ENCODE measurements around the gene ZNF620.
"Not testable (repeated sequence)": the region's sequence is repeated elsewhere in the genome, so short reads cannot be mapped to it uniquely, and the experiment has no call there.

ZNF620 gene

GRCh38 chr3:40505599-40506462 is at the start of gene ZNF620:
Gene ZNF620, plus strand, starts transcription at chr3:40506039. Its CDS starts 314 bp downstream, at chr3:40506353.
- peak; percentile 49 for DNase-seq (ENCODE audit: low spot score)

GRCh38 chr3:40456279-40456939 is 49.4 kb upstream of the ZNF620 start:
- DNase-seq (ENCODE audit: low spot score): no peak

- peak; percentile 94 for DNase-seq (ENCODE audit: low spot score)
Measured at GRCh38 chr3:40456940-40457823, 48.7 kb upstream of the ZNF620 start, which contains the start of gene RPL14. Gene RPL14, plus strand, starts transcription at chr3:40457339. Its CDS starts 133 bp downstream, at chr3:40457472.

DNA sequence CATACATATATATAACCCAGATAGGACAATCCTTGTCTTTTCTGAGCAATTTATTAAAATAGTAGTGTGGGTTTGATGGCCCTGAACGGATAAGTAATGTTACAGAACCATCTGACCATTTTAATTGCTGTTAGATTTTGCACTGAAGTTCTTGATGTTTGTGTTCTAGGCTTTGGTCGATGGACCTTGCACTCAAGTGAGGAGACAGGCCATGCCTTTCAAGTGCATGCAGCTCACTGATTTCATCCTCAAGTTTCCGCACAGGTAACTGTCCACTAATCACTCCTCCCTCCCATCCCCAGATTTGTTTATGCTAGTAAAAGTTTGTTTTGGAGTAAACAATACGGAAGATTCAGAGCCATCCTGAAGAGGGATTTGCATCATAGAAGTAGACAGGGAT is 47.4 kb upstream of the ZNF620 start:
- DNase-seq (ENCODE audit: low spot score): no peak

- not testable (repeated sequence) for DNase-seq (ENCODE audit: low spot score)
Measured at GRCh38 chr3:40460481-40460880, 45.4 kb upstream of the ZNF620 start.

- DNase-seq (ENCODE audit: low spot score): no peak
Measured at GRCh38 chr3:40461161-40461560, 44.7 kb upstream of the ZNF620 start.

DNA sequence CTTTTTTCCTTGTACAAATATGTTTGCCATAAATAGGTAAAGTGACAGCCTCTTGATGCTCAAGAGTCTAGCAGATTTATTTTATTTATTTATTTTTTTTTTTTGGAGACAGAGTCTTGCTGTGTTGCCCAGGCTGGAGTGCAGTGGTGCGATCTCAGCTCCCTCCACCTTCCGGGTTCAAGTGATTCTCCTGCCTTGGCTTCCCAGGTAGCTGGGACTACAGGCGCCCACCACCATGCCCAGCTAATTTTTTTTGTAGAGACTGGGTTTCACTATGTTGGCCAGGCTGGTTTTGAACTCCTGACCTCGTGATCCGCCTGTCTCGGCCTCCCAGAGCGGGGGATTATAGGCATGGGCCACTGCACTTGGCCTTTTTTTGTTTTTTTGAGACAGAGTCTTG is 43.0 kb upstream of the ZNF620 start:
- DNase-seq (ENCODE audit: low spot score): not testable (repeated sequence)

GRCh38 chr3:40463579-40463978 is 42.3 kb upstream of the ZNF620 start:
- DNase-seq (ENCODE audit: low spot score): no peak

DNA sequence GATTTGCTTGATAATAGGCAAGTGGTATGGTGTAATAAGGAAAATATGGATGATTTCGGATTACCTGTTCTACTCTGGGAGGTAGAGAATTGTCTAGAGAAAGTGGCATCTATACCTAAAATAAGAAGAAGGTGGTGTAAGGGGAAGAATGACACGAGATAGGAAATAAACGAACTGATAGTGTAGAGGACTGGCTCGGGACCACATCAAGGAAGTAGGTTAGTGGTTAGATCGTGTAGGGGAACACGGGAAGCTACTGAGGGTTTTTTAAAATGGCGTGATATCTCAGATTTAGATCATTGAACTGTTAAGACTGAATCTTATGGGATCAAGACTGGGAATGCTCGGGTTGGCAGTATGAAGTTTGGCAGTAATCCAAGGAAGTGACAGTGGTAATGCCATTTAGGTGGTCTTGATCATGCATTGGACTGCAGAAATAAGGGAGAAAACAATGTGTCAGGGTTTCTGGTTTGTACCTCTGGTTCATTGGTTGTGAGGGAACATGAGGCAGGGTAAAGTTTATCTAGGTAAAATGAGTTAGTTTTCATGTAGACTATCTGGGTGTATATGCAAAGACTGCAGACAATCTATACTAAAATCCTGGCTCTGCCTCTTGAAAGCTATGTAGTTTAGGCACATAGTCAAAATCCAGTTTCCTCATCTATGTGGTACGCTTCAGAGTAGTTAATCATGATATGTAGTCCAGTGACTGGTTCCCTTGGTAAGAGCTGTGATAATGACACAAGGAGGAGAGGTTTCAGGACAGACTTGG is 41.3 kb upstream of the ZNF620 start:
- DNase-seq (ENCODE audit: low spot score): peak; percentile 43

GRCh38 chr3:40465111-40465407 is 40.8 kb upstream of the ZNF620 start:
- no peak for DNase-seq (ENCODE audit: low spot score)

DNA sequence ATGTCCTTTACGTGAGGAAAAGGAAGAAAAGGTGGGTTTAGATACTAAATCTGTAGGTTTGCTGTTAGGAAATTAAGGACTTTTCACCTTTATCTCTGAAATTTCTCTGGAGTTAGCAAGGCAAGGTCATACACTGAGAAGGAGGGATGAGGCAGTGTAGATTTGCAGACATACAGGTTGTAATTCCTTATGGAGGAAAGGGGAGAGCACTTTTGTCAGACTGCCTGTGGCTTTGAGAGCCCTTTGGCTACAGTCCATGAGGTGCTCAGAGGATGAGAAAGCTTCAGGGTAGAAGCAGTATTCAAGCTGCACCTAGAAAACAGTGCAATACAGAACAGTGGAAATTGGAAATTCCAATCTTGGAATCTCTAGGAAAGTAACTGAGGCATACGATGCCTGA is 40.4 kb upstream of the ZNF620 start:
- DNase-seq (ENCODE audit: low spot score): no peak

DNA sequence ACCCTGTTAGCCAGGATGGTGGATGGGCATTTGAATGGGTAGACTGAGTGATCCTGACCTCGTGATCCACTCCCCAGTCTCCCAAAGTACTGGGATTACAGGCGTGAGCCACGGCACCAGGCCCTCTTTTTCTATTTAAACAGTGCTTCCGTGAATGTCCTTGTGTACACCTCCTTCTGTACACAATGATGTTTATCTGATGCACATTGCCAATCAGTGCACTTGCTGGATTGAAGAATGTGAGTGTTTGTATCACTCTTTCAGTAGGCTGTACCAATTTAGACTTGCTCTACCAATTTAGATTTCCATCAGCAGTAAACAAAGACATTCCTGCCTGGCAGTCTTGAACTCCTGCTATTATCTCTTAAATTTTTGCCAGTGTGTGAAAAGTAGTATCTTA is 37.8 kb upstream of the ZNF620 start:
- DNase-seq (ENCODE audit: low spot score): no peak

DNA sequence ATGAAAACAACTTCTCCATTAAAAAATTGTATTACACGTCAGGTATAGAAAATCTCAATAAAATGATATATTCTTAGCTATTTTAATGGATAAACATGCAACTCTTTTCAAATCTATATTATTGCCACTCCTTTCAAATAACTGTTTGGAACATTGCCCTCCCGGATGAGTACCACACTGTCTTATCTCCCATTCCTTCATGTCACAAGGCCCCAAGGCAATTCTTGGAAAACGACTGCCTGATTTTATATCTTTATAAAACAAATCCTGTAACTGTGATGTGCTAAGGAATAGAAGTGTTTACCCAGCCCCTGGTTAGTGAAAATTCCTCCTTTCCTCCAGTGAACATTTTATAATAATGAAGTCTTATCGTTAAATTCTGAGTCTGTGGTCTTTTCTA is 35.1 kb upstream of the ZNF620 start:
- DNase-seq (ENCODE audit: low spot score): no peak

DNA sequence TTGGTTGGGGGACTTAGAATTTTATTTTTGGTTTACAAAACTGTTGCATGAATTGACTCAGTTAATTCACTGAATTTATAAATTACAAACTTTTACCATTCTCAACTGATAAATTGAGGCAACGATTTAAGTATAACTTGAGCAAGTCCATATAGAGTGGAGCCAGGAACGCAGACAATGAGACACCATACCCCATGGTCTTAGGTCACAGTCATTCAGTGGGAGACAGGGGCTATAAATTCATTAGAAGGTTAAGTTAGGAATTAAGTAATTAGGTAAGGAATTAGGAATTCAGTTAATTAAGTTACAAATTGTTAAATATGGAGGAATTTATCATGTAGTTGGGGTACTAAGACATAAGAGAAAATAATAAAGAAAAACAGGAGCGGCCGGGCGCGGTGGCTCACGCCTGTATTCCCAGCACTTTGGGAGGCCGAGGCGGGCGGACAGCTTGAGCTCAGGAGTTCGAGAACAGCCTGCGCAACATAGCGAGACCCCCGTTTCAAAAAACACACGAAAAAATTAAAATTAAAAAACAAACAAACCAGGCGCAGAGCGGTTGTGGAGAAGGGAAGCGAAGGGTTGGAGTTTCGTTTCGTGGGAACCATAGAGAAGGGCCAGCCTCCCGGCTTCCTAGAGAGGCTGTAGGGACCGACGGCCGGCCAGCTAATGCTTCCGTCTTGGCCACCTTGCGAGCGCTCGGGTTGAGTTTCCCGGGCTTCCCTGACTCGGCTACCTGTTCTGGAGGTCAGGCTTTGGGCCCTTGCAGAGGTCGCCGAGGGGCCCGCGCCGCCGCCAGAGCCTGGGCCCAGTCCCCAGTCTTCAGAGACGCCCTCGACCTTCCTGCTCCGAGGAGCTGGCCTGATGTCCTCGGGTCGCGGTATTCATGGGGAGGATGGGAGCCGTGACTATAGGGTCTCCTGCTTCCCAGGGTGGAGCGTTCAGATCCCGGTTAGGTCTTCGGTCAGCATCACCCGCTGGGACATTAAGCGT is 29.1 kb upstream of the ZNF620 start, which contains the start of gene ZNF619:
Gene ZNF619, plus strand, starts transcription at position 645 of the 993 bp plus-strand sequence. CDS start 858 bp downstream, outside the sequence.
- DNase-seq (ENCODE audit: low spot score): peak; percentile 59

DNA sequence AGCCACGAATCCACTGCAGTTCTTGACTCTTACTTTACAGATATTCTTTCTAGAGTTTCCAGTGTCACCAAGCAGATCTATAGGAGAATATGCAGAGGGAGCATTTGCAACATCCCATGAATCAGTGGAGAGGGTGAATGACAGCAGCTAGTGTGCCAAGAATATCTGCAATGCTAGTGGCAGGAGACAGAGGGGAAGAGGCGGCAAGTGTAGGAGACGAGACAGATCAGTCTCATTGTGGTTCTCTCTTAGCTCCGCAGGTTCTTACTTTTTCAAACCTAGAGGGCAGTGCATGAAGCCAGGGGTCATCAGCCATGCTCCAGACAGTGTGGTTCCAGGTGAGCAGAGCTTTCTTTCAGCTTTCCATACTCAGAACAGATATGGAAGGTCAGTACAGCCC is 28.2 kb upstream of the ZNF620 start:
- DNase-seq (ENCODE audit: low spot score): no peak

DNA sequence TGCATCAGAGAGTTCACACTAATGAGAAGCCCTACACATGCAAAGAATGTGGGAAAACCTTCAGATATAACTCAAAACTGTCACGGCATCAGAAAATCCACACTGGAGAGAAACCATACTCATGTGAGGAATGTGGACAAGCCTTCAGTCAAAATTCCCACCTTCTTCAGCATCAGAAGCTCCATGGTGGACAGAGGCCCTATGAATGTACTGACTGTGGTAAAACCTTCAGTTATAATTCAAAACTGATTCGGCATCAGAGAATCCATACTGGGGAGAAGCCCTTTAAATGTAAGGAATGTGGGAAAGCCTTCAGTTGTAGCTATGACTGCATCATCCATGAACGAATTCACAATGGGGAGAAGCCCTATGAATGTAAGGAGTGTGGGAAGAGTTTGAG is 18.7 kb upstream of the ZNF620 start:
- DNase-seq (ENCODE audit: low spot score): no peak

DNA sequence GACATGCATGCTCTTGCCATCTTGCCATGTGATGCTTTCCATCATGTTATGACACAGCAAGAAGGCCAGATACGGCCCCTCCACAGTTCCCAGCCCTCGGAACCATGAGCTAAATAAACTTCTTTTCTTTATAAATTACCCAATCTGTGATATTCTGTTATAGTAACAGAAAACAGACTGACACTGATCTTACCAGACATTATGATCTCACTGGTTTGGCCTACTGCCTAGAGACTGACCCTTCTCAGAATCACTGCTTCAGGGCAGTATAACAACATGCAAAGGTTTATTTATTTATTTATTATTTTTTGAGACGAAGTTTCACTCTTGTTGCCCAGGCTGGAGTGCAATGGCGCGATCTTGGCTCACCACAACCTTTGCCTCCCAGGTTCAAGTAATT is 14.9 kb upstream of the ZNF620 start:
- DNase-seq (ENCODE audit: low spot score): no peak

DNA sequence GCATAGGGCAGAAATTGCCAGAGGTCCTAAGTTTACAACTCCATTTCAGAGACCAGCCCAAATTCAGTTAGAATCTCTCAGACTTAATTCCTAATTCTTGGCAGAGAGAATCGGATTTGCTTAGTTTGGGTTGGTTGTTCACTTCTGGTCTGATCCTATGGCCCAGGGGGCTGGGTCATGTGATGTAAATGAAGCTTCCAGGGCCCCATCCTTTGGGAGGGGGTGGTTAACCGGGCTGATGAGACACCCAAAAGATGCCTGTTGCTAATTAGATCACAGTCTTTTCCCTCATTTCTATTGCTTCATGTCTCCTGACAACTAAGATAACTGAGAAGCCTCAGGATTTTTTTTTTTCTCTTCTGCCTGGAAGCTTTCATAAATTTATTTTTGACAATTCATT is 11.1 kb upstream of the ZNF620 start:
- DNase-seq (ENCODE audit: low spot score): no peak

DNA sequence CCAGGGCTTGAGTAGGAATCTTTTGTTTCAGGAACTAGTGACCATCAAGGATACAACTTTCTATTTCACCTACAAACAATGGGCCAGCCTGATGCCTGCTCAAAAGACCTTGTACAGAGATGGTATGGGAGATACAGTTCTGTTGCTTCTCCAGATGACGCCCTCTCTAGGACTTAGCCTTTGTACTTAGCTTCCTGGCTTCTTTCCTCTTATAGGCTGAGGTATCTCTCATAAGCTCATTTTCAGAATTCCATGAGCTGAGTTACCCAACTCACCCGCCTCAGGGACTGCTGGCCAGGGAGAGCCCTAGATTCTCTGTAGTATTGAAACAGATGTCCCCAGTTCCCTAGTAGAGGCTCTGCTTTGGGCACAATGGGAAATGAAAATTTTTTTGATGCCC is 8.6 kb upstream of the ZNF620 start:
- no peak for DNase-seq (ENCODE audit: low spot score)

DNA sequence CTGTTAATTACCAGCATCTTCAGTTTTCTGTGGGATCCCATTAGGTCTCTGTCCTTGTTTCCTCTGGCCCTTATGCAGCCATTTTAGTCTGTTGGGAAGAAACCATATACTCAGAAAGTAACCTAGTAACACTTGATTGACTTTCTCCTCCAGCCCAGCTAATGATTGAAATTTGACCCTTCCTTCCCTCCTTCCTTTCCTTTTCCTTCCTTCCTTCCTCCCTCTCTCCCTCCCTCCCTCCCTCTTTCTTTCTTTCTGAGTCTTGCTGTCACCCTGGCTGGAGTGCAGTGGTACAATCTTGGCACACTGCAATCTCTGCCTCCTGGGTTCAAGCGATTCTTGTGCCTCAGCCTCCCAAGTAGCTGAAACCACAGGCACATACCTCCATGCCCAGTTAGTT is 5.9 kb upstream of the ZNF620 start:
- no peak for DNase-seq (ENCODE audit: low spot score)
